GM12892 (cell line): ENCODE results near the gene ACADS.

ENCODE experiments used
- POLR2A ChIP-seq: IDR thresholded peaks from 2 replicates; pipeline ENCODE4 v1.6.1; 2011; ENCODE audit warnings: low read depth, low read length, control low read depth
- TAF1 ChIP-seq: IDR thresholded peaks from 2 replicates; pipeline ENCODE4 v1.6.1; 2011; ENCODE audit warnings: low read depth, mild to moderate bottlenecking, control low read depth, low read length, borderline replicate concordance

- no peak for TF ChIP-seq POLR2A
- TF ChIP-seq TAF1: no peak
Observed at GRCh38 chr12:120760349-120761254, 35.0 kb downstream of the ACADS start.
